Activated CD8-positive, alpha-beta memory T cell treated with anti-CD3 and anti-CD28 coated beads, Interleukin-2, amount 10 ng/mL, durations not matched to agents 7 days and 5 days (primary cell): ENCODE data around the gene SLC5A10. TPM values are rescaled to one million over a fixed set of nuclear protein-coding genes. Genes with fewer than 3 reads are reported as not detected.
A peak's percentile ranks its signal among the peaks of the same experiment; 100 is the strongest.
"Not testable (repeated sequence)": the region's sequence is repeated elsewhere in the genome, so short reads cannot be mapped to it uniquely, and the experiment has no call there.

Experiments
- ATAC-seq: fragments of 150-1000 bp; cut with Tn5 transposase; one replicate; pipeline ENCODE4 v1.10.0; 2021; ENCODE audit warnings: moderate library complexity
- CTCF ChIA-PET: fragments of 350-600 bp; sonication (Branson Sonifier 250); formaldehyde crosslinking; loops from one replicate; lab custom pipeline; 2021; ENCODE audit warnings: antibody characterized with exemption; lab: Charles Lee
- DNase-seq: peaks from one replicate; pipeline ENCODE4 v3.0.0-alpha.2; 2020
- H3K27ac Mint-ChIP-seq: one replicate; pipeline ENCODE4 v1.8.0; 2021; ENCODE audit warnings: mild to moderate bottlenecking, mixed read lengths
- H3K27me3 Mint-ChIP-seq: one replicate; pipeline ENCODE4 v1.8.0; 2021; ENCODE audit warnings: mixed read lengths
- H3K36me3 Mint-ChIP-seq: one replicate; pipeline ENCODE4 v1.8.0; 2021; ENCODE audit warnings: mild to moderate bottlenecking, mixed read lengths
- H3K4me1 Mint-ChIP-seq: one replicate; pipeline ENCODE4 v1.8.0; 2021; ENCODE audit warnings: mixed read lengths
- H3K4me3 Mint-ChIP-seq: one replicate; pipeline ENCODE4 v1.8.0; 2021; ENCODE audit warnings: mild to moderate bottlenecking, moderate library complexity, mixed read lengths
- H3K9me3 Mint-ChIP-seq: one replicate; pipeline ENCODE4 v1.8.0; 2022; ENCODE audit warnings: low read depth, mixed read lengths
- total RNA-seq, 2 experiments: library from RNA; stranded (reverse); gene quantifications; one replicate each; pipeline ENCODE4 v1.2.3, GENCODE V29; 2021

The SLC5A10 gene
- total RNA-seq, 2 experiments from 2014 or later: not detected

- DNase-seq: no peak
- H3K27ac Mint-ChIP-seq: no peak overlapping the region
- CTCF ChIA-PET: no interaction called here
- no peaks in the 10 kb centered on the region for H3K9me3 Mint-ChIP-seq
- H3K4me3 Mint-ChIP-seq: no peak overlapping the region
- no peaks in the 10 kb centered on the region for H3K36me3 Mint-ChIP-seq
- ATAC-seq: no peak
- H3K4me1 Mint-ChIP-seq: peaks cover 1% of the 10 kb centered on the region
- H3K27me3 Mint-ChIP-seq: no peaks in the 10 kb centered on the region
Observed at GRCh38 chr17:19018600-19018950, 66.6 kb downstream of the SLC5A10 start.

GRCh38 chr17:19019041-19019941 is 67.3 kb downstream of the SLC5A10 start:
- ATAC-seq (no peak), DNase-seq (no peak)
- Mint-ChIP-seq H3K27ac (no peak overlapping the region), H3K27me3 (no peaks in the 10 kb centered on the region), H3K4me1 (peaks cover 7% of the 10 kb centered on the region), H3K4me3 (no peak overlapping the region), H3K36me3 (no peaks in the 10 kb centered on the region), H3K9me3 (no peaks in the 10 kb centered on the region)
- CTCF ChIA-PET: no interaction called here

GRCh38 chr17:19020016-19020415 is 68.1 kb downstream of the SLC5A10 start:
- H3K27me3 Mint-ChIP-seq: no peaks in the 10 kb centered on the region
- DNase-seq (no peak), ATAC-seq (no peak)
- H3K36me3 Mint-ChIP-seq: no peaks in the 10 kb centered on the region
- H3K4me1 Mint-ChIP-seq: peaks cover 12% of the 10 kb centered on the region
- no peak overlapping the region for H3K27ac Mint-ChIP-seq
- no peak overlapping the region for H3K4me3 Mint-ChIP-seq
- CTCF ChIA-PET: interaction anchor here (0.9 kb wide), 1 partner anchor 59 kb away, joined by 3 read pairs; no protein-coding TSS in a partner anchor
- no peaks in the 10 kb centered on the region for H3K9me3 Mint-ChIP-seq

- not testable (repeated sequence) for H3K36me3 Mint-ChIP-seq, H3K27me3 Mint-ChIP-seq, H3K27ac Mint-ChIP-seq, H3K9me3 Mint-ChIP-seq, DNase-seq, H3K4me3 Mint-ChIP-seq, ATAC-seq
- peaks cover 12% of the 10 kb centered on the region for H3K4me1 Mint-ChIP-seq
- CTCF ChIA-PET: interaction anchor here (0.9 kb wide), 1 partner anchor 60 kb away, joined by 3 read pairs; no protein-coding TSS in a partner anchor
Observed at GRCh38 chr17:19021011-19021621, 69.2 kb downstream of the SLC5A10 start.

GRCh38 chr17:19021622-19022083 is 69.7 kb downstream of the SLC5A10 start:
- Mint-ChIP-seq H3K27me3 (no peaks in the 10 kb centered on the region), H3K4me3 (no peak overlapping the region), H3K4me1 (peaks cover 12% of the 10 kb centered on the region), H3K27ac (no peak overlapping the region), H3K9me3 (no peaks in the 10 kb centered on the region), H3K36me3 (no peaks in the 10 kb centered on the region)
- DNase-seq (no peak), ATAC-seq (no peak)
- CTCF ChIA-PET: no interaction called here

- no peak overlapping the region for H3K4me3 Mint-ChIP-seq
- no peaks in the 10 kb centered on the region for H3K27me3 Mint-ChIP-seq
- no peaks in the 10 kb centered on the region for H3K36me3 Mint-ChIP-seq
- ATAC-seq: no peak
- no peaks in the 10 kb centered on the region for H3K9me3 Mint-ChIP-seq
- DNase-seq: no peak
- no peak overlapping the region for H3K27ac Mint-ChIP-seq
- peaks cover 12% of the 10 kb centered on the region for H3K4me1 Mint-ChIP-seq
- CTCF ChIA-PET: interaction anchor here (1.2 kb wide), 1 partner anchor 61 kb away, joined by 5 read pairs; no protein-coding TSS in a partner anchor
Observed at GRCh38 chr17:19022128-19022527, 70.2 kb downstream of the SLC5A10 start.

GRCh38 chr17:19022747-19023146 is 70.8 kb downstream of the SLC5A10 start:
- H3K4me3 Mint-ChIP-seq: no peak overlapping the region
- H3K27ac Mint-ChIP-seq: no peak overlapping the region
- CTCF ChIA-PET: interaction anchor here (1.2 kb wide), 1 partner anchor 62 kb away, joined by 5 read pairs; no protein-coding TSS in a partner anchor
- DNase-seq (no peak), ATAC-seq (no peak)
- H3K4me1 Mint-ChIP-seq: peaks cover 12% of the 10 kb centered on the region
- H3K36me3 Mint-ChIP-seq: no peaks in the 10 kb centered on the region
- no peaks in the 10 kb centered on the region for H3K9me3 Mint-ChIP-seq
- H3K27me3 Mint-ChIP-seq: no peaks in the 10 kb centered on the region

GRCh38 chr17:19023209-19023999 is 71.4 kb downstream of the SLC5A10 start:
- CTCF ChIA-PET: interaction anchor here (1.2 kb wide), 1 partner anchor 62 kb away, joined by 5 read pairs; no protein-coding TSS in a partner anchor
- DNase-seq (no peak), ATAC-seq (no peak)
- no peak overlapping the region for H3K4me3 Mint-ChIP-seq
- H3K36me3 Mint-ChIP-seq: no peaks in the 10 kb centered on the region
- no peak overlapping the region for H3K27ac Mint-ChIP-seq
- H3K9me3 Mint-ChIP-seq: no peaks in the 10 kb centered on the region
- H3K27me3 Mint-ChIP-seq: no peaks in the 10 kb centered on the region
- peaks cover 12% of the 10 kb centered on the region for H3K4me1 Mint-ChIP-seq

GRCh38 chr17:19024101-19025078 is 72.4 kb downstream of the SLC5A10 start:
- peaks cover 12% of the 10 kb centered on the region for H3K4me1 Mint-ChIP-seq
- H3K27me3 Mint-ChIP-seq: no peaks in the 10 kb centered on the region
- H3K27ac Mint-ChIP-seq: peak overlapping the region; percentile 31
- H3K9me3 Mint-ChIP-seq: no peaks in the 10 kb centered on the region
- H3K36me3 Mint-ChIP-seq: no peaks in the 10 kb centered on the region
- H3K4me3 Mint-ChIP-seq: no peak overlapping the region
- CTCF ChIA-PET: interaction anchor here (1.3 kb wide), 1 partner anchor 63 kb away, joined by 4 read pairs; no protein-coding TSS in a partner anchor
- no peak for DNase-seq
- ATAC-seq: no peak

GRCh38 chr17:19028671-19029070 is 76.7 kb downstream of the SLC5A10 start:
- H3K4me1 Mint-ChIP-seq: peaks cover 12% of the 10 kb centered on the region

GRCh38 chr17:19029740-19030139 is 77.8 kb downstream of the SLC5A10 start:
- H3K27ac Mint-ChIP-seq, CTCF ChIA-PET, H3K4me3 Mint-ChIP-seq: not testable (repeated sequence)

More at GRCh38 chr17:19028671-19029070, 76.7 kb downstream of the SLC5A10 start:
- CTCF ChIA-PET, H3K9me3 Mint-ChIP-seq, H3K27me3 Mint-ChIP-seq, H3K27ac Mint-ChIP-seq, DNase-seq, H3K36me3 Mint-ChIP-seq, ATAC-seq, H3K4me3 Mint-ChIP-seq: not testable (repeated sequence)

GRCh38 chr17:19030771-19031449 is 78.9 kb downstream of the SLC5A10 start:
- ATAC-seq, DNase-seq, H3K36me3 Mint-ChIP-seq, H3K4me1 Mint-ChIP-seq, H3K9me3 Mint-ChIP-seq, H3K4me3 Mint-ChIP-seq, CTCF ChIA-PET, H3K27ac Mint-ChIP-seq, H3K27me3 Mint-ChIP-seq: not testable (repeated sequence)

More at GRCh38 chr17:19029740-19030139, 77.8 kb downstream of the SLC5A10 start:
- DNase-seq, H3K9me3 Mint-ChIP-seq, ATAC-seq, H3K27me3 Mint-ChIP-seq, H3K36me3 Mint-ChIP-seq, H3K4me1 Mint-ChIP-seq: not testable (repeated sequence)
